BLaER1 (cell line): ENCODE results near the gene SFT2D2.

Experiments
- H3K27ac ChIP-seq: shearing (Covaris generic); formaldehyde crosslinking; 2 replicates; pipeline ENCODE4 v1.8.1; 2022
- H3K27me3 ChIP-seq: shearing (Covaris generic); formaldehyde crosslinking; 2 replicates; pipeline ENCODE4 v1.8.1; 2022
- H3K36me3 ChIP-seq: shearing (Covaris generic); formaldehyde crosslinking; 2 replicates; pipeline ENCODE4 v1.8.1; 2022
- H3K4me1 ChIP-seq: shearing (Covaris generic); formaldehyde crosslinking; 2 replicates; pipeline ENCODE4 v1.8.1; 2022
- H3K4me2 ChIP-seq: shearing (Covaris generic); formaldehyde crosslinking; 2 replicates; pipeline ENCODE4 v1.8.1; 2022
- H3K4me3 ChIP-seq: shearing (Covaris generic); formaldehyde crosslinking; 2 replicates; pipeline ENCODE4 v1.8.1; 2022
- H3K9ac ChIP-seq: shearing (Covaris generic); formaldehyde crosslinking; 2 replicates; pipeline ENCODE4 v1.8.1; 2022
- H3K9me3 ChIP-seq: shearing (Covaris generic); formaldehyde crosslinking; 2 replicates; pipeline ENCODE4 v1.8.1; 2022
- H4K20me1 ChIP-seq: shearing (Covaris generic); formaldehyde crosslinking; 2 replicates; pipeline ENCODE4 v1.8.1; 2022
- Cebpa-rat ChIP-seq: shearing (Covaris generic); IDR thresholded peaks from 2 replicates; pipeline ENCODE4 v1.8.1; 2022

Gene SFT2D2

GRCh38 chr1:168235937-168236336 is 10.1 kb downstream of the SFT2D2 start:
- no peak overlapping the region for H3K27ac ChIP-seq
- H3K4me3 ChIP-seq: no peak overlapping the region
- H3K36me3 ChIP-seq: peaks cover 100% of the 10 kb centered on the region
- peaks cover 76% of the 10 kb centered on the region for H4K20me1 ChIP-seq
- TF ChIP-seq Cebpa-rat: no peak
- H3K4me1 ChIP-seq: peaks cover under 1% of the 10 kb centered on the region; the same call in 1 of the 2 replicates
- H3K9me3 ChIP-seq: no peaks in the 10 kb centered on the region
- no peaks in the 10 kb centered on the region for H3K27me3 ChIP-seq
- no peak overlapping the region for H3K9ac ChIP-seq
- H3K4me2 ChIP-seq: no peak overlapping the region

- no peaks in the 10 kb centered on the region for H3K9me3 ChIP-seq
- H3K27me3 ChIP-seq: no peaks in the 10 kb centered on the region
- H3K4me3 ChIP-seq: no peak overlapping the region
- H4K20me1 ChIP-seq: peaks cover 74% of the 10 kb centered on the region
- no peak overlapping the region for H3K4me2 ChIP-seq
- H3K9ac ChIP-seq: no peak overlapping the region
- TF ChIP-seq Cebpa-rat: no peak
- H3K27ac ChIP-seq: no peak overlapping the region
- no peaks in the 10 kb centered on the region for H3K4me1 ChIP-seq
- peaks cover 100% of the 10 kb centered on the region for H3K36me3 ChIP-seq
Observed at GRCh38 chr1:168236836-168237611, 11.2 kb downstream of the SFT2D2 start.

GRCh38 chr1:168243198-168243597 is 17.4 kb downstream of the SFT2D2 start:
- H3K4me1 ChIP-seq: peaks cover 16% of the 10 kb centered on the region
- H3K9me3 ChIP-seq: 0 out of 2 replicates have a peak, but pooled peaks cover 7% of the 10 kb centered on the region
- H3K36me3 ChIP-seq: peaks cover 98% of the 10 kb centered on the region
- no peak for TF ChIP-seq Cebpa-rat
- H3K4me2 ChIP-seq: peak overlapping the region; percentile 42
- no peaks in the 10 kb centered on the region for H3K27me3 ChIP-seq
- peaks cover 53% of the 10 kb centered on the region for H4K20me1 ChIP-seq
- no peak overlapping the region for H3K4me3 ChIP-seq
- H3K27ac ChIP-seq: 0 out of 2 replicates have a peak overlapping the region, but pooled peaks have one; percentile 1
- H3K9ac ChIP-seq: no peak overlapping the region

- Histone ChIP-seq H3K27me3 (no peaks in the 10 kb centered on the region), H3K9ac (no peak overlapping the region), H4K20me1 (peaks cover 48% of the 10 kb centered on the region), H3K4me3 (no peak overlapping the region), H3K4me2 (peak overlapping the region; percentile 42), H3K27ac (0 out of 2 replicates have a peak overlapping the region, but pooled peaks have one; percentile 1), H3K9me3 (0 out of 2 replicates have a peak, but pooled peaks cover 7% of the 10 kb centered on the region), H3K4me1 (peaks cover 16% of the 10 kb centered on the region), H3K36me3 (peaks cover 97% of the 10 kb centered on the region)
- TF ChIP-seq Cebpa-rat: no peak
Observed at GRCh38 chr1:168243636-168244212, 17.9 kb downstream of the SFT2D2 start.

GRCh38 chr1:168245042-168245441 is 19.2 kb downstream of the SFT2D2 start:
- peaks cover 16% of the 10 kb centered on the region for H3K4me1 ChIP-seq
- no peak overlapping the region for H3K27ac ChIP-seq
- no peak overlapping the region for H3K4me2 ChIP-seq
- 0 out of 2 replicates have a peak, but pooled peaks cover 7% of the 10 kb centered on the region for H3K9me3 ChIP-seq
- no peak for TF ChIP-seq Cebpa-rat
- H4K20me1 ChIP-seq: peaks cover 52% of the 10 kb centered on the region
- no peak overlapping the region for H3K9ac ChIP-seq
- H3K27me3 ChIP-seq: no peaks in the 10 kb centered on the region
- peaks cover 96% of the 10 kb centered on the region for H3K36me3 ChIP-seq
- no peak overlapping the region for H3K4me3 ChIP-seq

- H3K36me3 ChIP-seq: peaks cover 96% of the 10 kb centered on the region
- no peak for TF ChIP-seq Cebpa-rat
Observed at GRCh38 chr1:168246506-168246905, 20.7 kb downstream of the SFT2D2 start.

GRCh38 chr1:168252204-168252733 is 26.5 kb downstream of the SFT2D2 start:
- Histone ChIP-seq H3K4me3 (no peak overlapping the region), H3K27me3 (no peaks in the 10 kb centered on the region), H3K9me3 (peaks cover 32% of the 10 kb centered on the region), H4K20me1 (peaks cover 31% of the 10 kb centered on the region), H3K4me1 (no peaks in the 10 kb centered on the region), H3K9ac (no peak overlapping the region), H3K4me2 (no peak overlapping the region), H3K36me3 (peaks cover 87% of the 10 kb centered on the region), H3K27ac (no peak overlapping the region)
- no peak for TF ChIP-seq Cebpa-rat

More at GRCh38 chr1:168246506-168246905, 20.7 kb downstream of the SFT2D2 start:
- Histone ChIP-seq H3K4me3 (no peak overlapping the region), H3K9ac (no peak overlapping the region), H4K20me1 (peaks cover 63% of the 10 kb centered on the region), H3K9me3 (0 out of 2 replicates have a peak, but pooled peaks cover 7% of the 10 kb centered on the region), H3K27me3 (no peaks in the 10 kb centered on the region), H3K4me2 (no peak overlapping the region), H3K27ac (no peak overlapping the region), H3K4me1 (peaks cover 16% of the 10 kb centered on the region)

GRCh38 chr1:168256164-168256563 is 30.4 kb downstream of the SFT2D2 start:
- no peak overlapping the region for H3K9ac ChIP-seq
- no peak for TF ChIP-seq Cebpa-rat
- peaks cover 69% of the 10 kb centered on the region for H3K36me3 ChIP-seq
- H4K20me1 ChIP-seq: peaks cover 25% of the 10 kb centered on the region
- H3K4me2 ChIP-seq: no peak overlapping the region
- no peaks in the 10 kb centered on the region for H3K4me1 ChIP-seq
- no peaks in the 10 kb centered on the region for H3K27me3 ChIP-seq
- H3K27ac ChIP-seq: no peak overlapping the region
- peaks cover 34% of the 10 kb centered on the region for H3K9me3 ChIP-seq
- H3K4me3 ChIP-seq: no peak overlapping the region

- H3K9me3 ChIP-seq: peaks cover 34% of the 10 kb centered on the region
- H3K27ac ChIP-seq: no peak overlapping the region
- peaks cover 70% of the 10 kb centered on the region for H3K36me3 ChIP-seq
- H3K4me1 ChIP-seq: no peaks in the 10 kb centered on the region
- TF ChIP-seq Cebpa-rat: no peak
- no peaks in the 10 kb centered on the region for H3K27me3 ChIP-seq
- H3K4me3 ChIP-seq: no peak overlapping the region
- H3K9ac ChIP-seq: no peak overlapping the region
- no peak overlapping the region for H3K4me2 ChIP-seq
- peaks cover 14% of the 10 kb centered on the region; the same call in 1 of the 2 replicates for H4K20me1 ChIP-seq
Observed at GRCh38 chr1:168257397-168257796, 31.6 kb downstream of the SFT2D2 start.

GRCh38 chr1:168259567-168259966 is 33.8 kb downstream of the SFT2D2 start:
- no peak overlapping the region for H3K9ac ChIP-seq
- peaks cover 14% of the 10 kb centered on the region; the same call in 1 of the 2 replicates for H4K20me1 ChIP-seq
- H3K27me3 ChIP-seq: no peaks in the 10 kb centered on the region
- H3K27ac ChIP-seq: no peak overlapping the region
- H3K36me3 ChIP-seq: peaks cover 65% of the 10 kb centered on the region
- no peak for TF ChIP-seq Cebpa-rat
- peaks cover 41% of the 10 kb centered on the region for H3K9me3 ChIP-seq
- H3K4me1 ChIP-seq: no peaks in the 10 kb centered on the region
- no peak overlapping the region for H3K4me3 ChIP-seq
- no peak overlapping the region for H3K4me2 ChIP-seq
